K562 (cell line): Measurements from ENCODE around the gene WDR54. TPM values are rescaled to one million over a fixed set of nuclear protein-coding genes. Genes with fewer than 3 reads are reported as not detected.

Experiments used
- ATAC-seq: fragments of 200-7000 bp; cut with Tn5 transposase; 3 replicates; pipeline ENCODE4 v1.9.1; 2020; ENCODE audit warnings: moderate library complexity
- BruUV-seq: library from RNA; stranded (reverse); fragments of 400-500 nt; replicated peaks from 2 replicates; lab custom pipeline; 2021; lab: Mats Ljungman, UMichigan
- CTCF ChIA-PET: fragments of 300-600 bp; formaldehyde crosslinking; extraction: SDS; loops from one replicate; lab custom pipeline; 2021; ENCODE audit warnings: low intra/inter-chr PET ratio; lab: Yijun Ruan, JAX
- POLR2A ChIA-PET: fragments of 300-600, 350-650 bp; sonication (Branson Sonifier 250); formaldehyde crosslinking; extraction: SDS; loops from one replicate; lab custom pipeline; 2021; ENCODE audit warnings: antibody characterized with exemption, inconsistent platforms; lab: Yijun Ruan, JAX
- DNase-seq, 4 experiments: peaks; one replicate each; pipeline versions ENCODE4 v3.0.0 to v3.0.0-alpha.2; 2011 to 2018; ENCODE audit warnings: low spot score in 3 of 4, mixed read lengths in 3 of 4; ENCODE audit errors: extremely low read depth in 1 of 4
- FAIRE-seq: peaks from 2 replicates; lab custom pipeline; 2011; peaks lifted over from hg19 to GRCh38; lab: Jason Lieb, UNC
- H2AFZ ChIP-seq: 2 replicates; pipeline ENCODE4 v1.6.0; 2011; ENCODE audit warnings: low read depth, low read length, control low read depth, inconsistent platforms
- H3K27ac ChIP-seq: fragments of 200-600 bp; 3 replicates; pipeline ENCODE4 v1.8.0; 2011; ENCODE audit warnings: low read depth, mild to moderate bottlenecking, control low read depth, inconsistent platforms, low read length, moderate library complexity, mixed read lengths; ENCODE audit errors: extremely low read depth
- H3K27me3 ChIP-seq, 2 experiments: fragments of 300-600 bp in 1 of 2; 2 replicates in 1 of 2; 3 replicates in 1 of 2; pipeline versions ENCODE4 v1.6.0 to v1.8.0; 2011; ENCODE audit warnings: inconsistent platforms in 2 of 2, low read length in 2 of 2, mild to moderate bottlenecking in 1 of 2, mixed read lengths in 1 of 2, moderate library complexity in 1 of 2; ENCODE audit not compliant: control insufficient read depth in 2 of 2, insufficient read depth in 2 of 2
- H3K36me3 ChIP-seq: fragments of 300-600 bp; 3 replicates; pipeline ENCODE4 v1.8.0; 2011; ENCODE audit warnings: mild to moderate bottlenecking, low read length, inconsistent platforms; ENCODE audit not compliant: control insufficient read depth, insufficient read depth
- H3K4me1 ChIP-seq, 2 experiments: fragments of 200-600 bp in 1 of 2; replicated peaks in 1 of 2; 2 replicates in 1 of 2; 3 replicates in 1 of 2; pipeline versions ENCODE4 v1.5.1 to v1.8.0; 2011; ENCODE audit warnings: inconsistent platforms in 2 of 2, low read length in 2 of 2, mild to moderate bottlenecking in 1 of 2, mixed read lengths in 1 of 2, moderate library complexity in 1 of 2; ENCODE audit not compliant: control insufficient read depth in 2 of 2, insufficient read depth in 2 of 2
- H3K4me2 ChIP-seq: 2 replicates; pipeline ENCODE4 v1.6.1; 2011; ENCODE audit warnings: low read length, control low read depth, inconsistent platforms, mixed read lengths; ENCODE audit not compliant: insufficient read depth
- H3K4me3 ChIP-seq: fragments of 200-600 bp; sonication (generic), shearing (Covaris generic); 2 replicates; pipeline ENCODE4 v1.5.1; 2016; ENCODE audit warnings: control low read depth, inconsistent platforms
- H3K79me2 ChIP-seq: fragments of 200-600 bp; 3 replicates; pipeline ENCODE4 v1.8.0; 2011; ENCODE audit warnings: low read length, inconsistent platforms; ENCODE audit not compliant: control insufficient read depth, insufficient read depth
- H3K9ac ChIP-seq, 2 experiments: 2 replicates each; pipeline versions ENCODE4 v1.6.0 to v1.6.1; 2011; ENCODE audit warnings: low read depth in 2 of 2, low read length in 2 of 2, control low read depth in 1 of 2, inconsistent platforms in 1 of 2, mild to moderate bottlenecking in 1 of 2, mixed read lengths in 1 of 2; ENCODE audit not compliant: insufficient read depth in 1 of 2
- H3K9me1 ChIP-seq: one replicate; pipeline ENCODE4 v1.6.0; 2011; ENCODE audit warnings: inconsistent platforms, mild to moderate bottlenecking, low read length, moderate library complexity; ENCODE audit not compliant: control insufficient read depth, insufficient read depth
- H3K9me3 ChIP-seq: replicated peaks from 2 replicates; pipeline ENCODE4 v1.5.1; 2011; ENCODE audit warnings: low read depth, low read length, inconsistent platforms; ENCODE audit not compliant: control insufficient read depth, insufficient read depth
- H4K20me1 ChIP-seq: replicated peaks from 2 replicates; pipeline ENCODE4 v1.6.1; 2011; ENCODE audit warnings: low read length, inconsistent platforms, mixed read lengths; ENCODE audit not compliant: control insufficient read depth, insufficient read depth
- ATF6 ChIP-seq: sonication (generic); formaldehyde crosslinking; IDR thresholded peaks from 2 replicates; pipeline ENCODE4 v1.4.0; 2020; ENCODE audit warnings: mild to moderate bottlenecking, missing genetic modification reagents
- CBFB ChIP-seq: sonication (generic); formaldehyde crosslinking; IDR thresholded peaks from 2 replicates; pipeline ENCODE4 v1.4.0; 2020; ENCODE audit warnings: mild to moderate bottlenecking, missing genetic modification reagents
- E2F4 ChIP-seq: sonication (generic); formaldehyde crosslinking; IDR thresholded peaks from 2 replicates; pipeline ENCODE4 v1.8.0; 2022; ENCODE audit warnings: mild to moderate bottlenecking, low read depth, missing genetic modification reagents
- KLF16 ChIP-seq: IDR thresholded peaks from 2 replicates; pipeline ENCODE4 v1.6.1; 2016; ENCODE audit warnings: antibody characterized with exemption
- NELFE ChIP-seq: IDR thresholded peaks from 2 replicates; pipeline ENCODE4 v1.6.1; 2011; ENCODE audit warnings: mild to moderate bottlenecking; ENCODE audit not compliant: insufficient read depth, insufficient read length
- RBM34 ChIP-seq: fragments of 200-400 bp; formaldehyde crosslinking; IDR thresholded peaks from 2 replicates; pipeline ENCODE4 v1.6.1; 2018; ENCODE audit warnings: low read length, borderline replicate concordance; ENCODE audit not compliant: insufficient read depth
- SMAD4 ChIP-seq: fragments of 250-450 bp; sonication (Bioruptor Pico); conservative IDR thresholded peaks from 2 replicates; pipeline ENCODE4 v1.8.0; 2021; ENCODE audit warnings: inconsistent platforms, mild to moderate bottlenecking, moderate library complexity
- ZBTB33 ChIP-seq: sonication (generic); formaldehyde crosslinking; IDR thresholded peaks from 2 replicates; pipeline ENCODE4 v1.8.1; 2023; ENCODE audit warnings: mild to moderate bottlenecking, missing genetic modification reagents
- ZNF224 ChIP-seq: sonication (generic); formaldehyde crosslinking; IDR thresholded peaks from 2 replicates; pipeline ENCODE4 v1.8.0; 2022; ENCODE audit warnings: mild to moderate bottlenecking, missing genetic modification reagents
- ZNF444 ChIP-seq: fragments of 250-450 bp; sonication (Bioruptor Pico); IDR thresholded peaks from 2 replicates; pipeline ENCODE4 v1.4.0; 2020; ENCODE audit warnings: mild to moderate bottlenecking, moderate library complexity
- ZNF584 ChIP-seq: fragments of 200-800 bp; sonication (Bioruptor generic); IDR thresholded peaks from 2 replicates; pipeline ENCODE4 v1.6.1; 2016; ENCODE audit warnings: low read depth, mild to moderate bottlenecking, missing genetic modification characterization, missing compliant biosample characterization
- ZNF699 ChIP-seq: fragments of 250-450 bp; sonication (Bioruptor Pico); IDR thresholded peaks from 2 replicates; pipeline ENCODE4 v1.8.0; 2021; ENCODE audit warnings: mild to moderate bottlenecking, moderate library complexity; ENCODE audit not compliant: insufficient replicate concordance
- WGBS: fragments of 100-300 bp; shearing (Covaris generic); methylation state at CpG from one replicate; pipeline ENCODE4 v1.1.6; 2016; ENCODE audit warnings: low coverage, mixed read lengths; ENCODE audit not compliant: insufficient coverage; ENCODE audit errors: missing lambda C conversion rate; 5-methylcytosine and 5-hydroxymethylcytosine counted together
- in situ Hi-C: fragments of 300-500 bp; cut with MboI; formaldehyde crosslinking; loops from 4 replicates; pipeline ENCODE4 v1.15.0; 2018; ENCODE audit warnings: inconsistent platforms, mixed read lengths
- intact Hi-C: fragments of 100-400 bp; cut with micrococcal nuclease; formaldehyde crosslinking; loops from 2 replicates; pipeline ENCODE4 v1.14.2; 2022
- polyA plus RNA-seq, 8 experiments: library from polyadenylated mRNA; depleted of rRNA in 4 of 8; stranded (reverse) in 5 of 8; unstranded in 3 of 8; fragments of >200 nt; fragmentation: Nextera tagmentation in 2 of 8; fragmentation: Illumina TruSeq in 1 of 8; extraction: Ambion mirVana in 2 of 8; extraction: Trizol in 1 of 8; gene quantifications; 2 replicates each; pipeline versions ENCODE4 v1.2.1 to v1.2.3, GENCODE V29; 2011 to 2014; ENCODE audit warnings: inconsistent platforms in 1 of 8, missing spikeins in 1 of 8
- total RNA-seq, 7 experiments: library from RNA; depleted of rRNA in 6 of 7; stranded (reverse); fragments of >200 nt in 6 of 7; fragmentation: Illumina TruSeq in 2 of 7; extraction: Trizol in 2 of 7; gene quantifications; 2 replicates each; pipeline versions ENCODE4 v1.2.1 to v1.2.3, GENCODE V29; 2011 to 2021; ENCODE audit warnings: low replicate concordance in 1 of 7

Gene WDR54
- total and polyA plus RNA-seq, 9 of the 15 experiments (the other 6 are each of a cell fraction or from before 2014, with no cell fraction given): 5.2 to 15.2 (median 7.4) TPM

DNA sequence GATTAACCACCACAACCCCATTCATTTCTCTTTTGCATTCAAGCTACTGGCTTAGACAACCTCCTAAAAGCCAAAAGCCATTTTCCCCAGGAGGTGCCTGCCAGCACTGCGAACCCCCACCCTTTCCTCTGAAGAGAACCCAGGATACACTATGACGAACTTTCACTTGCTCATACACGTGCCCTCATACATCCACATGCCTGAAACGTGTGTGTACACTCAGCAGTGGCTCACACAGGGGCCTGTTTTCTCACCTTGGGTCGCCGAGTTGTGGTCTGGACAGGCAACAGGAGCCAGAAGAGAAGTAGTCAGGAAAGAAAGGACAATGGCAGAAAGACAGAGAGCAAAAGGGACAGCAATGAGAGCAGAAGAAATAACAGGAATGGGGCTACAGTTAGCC is 48.9 kb upstream of the WDR54 start (continued):
- TF ChIP-seq ZBTB33 (CRISPR knock-in tag) (no peak), RBM34 (no peak), ATF6 (CRISPR knock-in tag) (no peak)

GRCh38 chr2:74373221-74373676 is 48.3 kb upstream of the WDR54 start:
- H3K4me1 ChIP-seq: peaks cover 4 to 15% of the 10 kb centered on the region in 2 experiments; a peak in 3 of 5 replicates
- intact Hi-C loops: no loop called here
- H3K27ac ChIP-seq: no peak overlapping the region
- no peaks in the 10 kb centered on the region for H3K9me3 ChIP-seq
- BruUV-seq: no TSS peak
- no peaks in the 10 kb centered on the region for H3K79me2 ChIP-seq
- no peaks in the 10 kb centered on the region for H3K27me3 ChIP-seq
- WGBS: 52% methylated on average over 5 of the region's 5 CpGs
- peaks cover 40% of the 10 kb centered on the region; the same call in 2 of the 3 replicates for H3K36me3 ChIP-seq
- peak overlapping the region in 1 of 2 experiments; percentile 54; a peak in 1 of 4 replicates for H3K9ac ChIP-seq
- CTCF ChIA-PET: no interaction called here
- no peak overlapping the region; the same call in 1 of the 2 replicates for H3K4me2 ChIP-seq
- H3K4me3 ChIP-seq: no peak overlapping the region
- TF ChIP-seq ZNF584 (CRISPR knock-in tag) (no peak), ZNF444 (no peak), KLF16 (no peak), CBFB (CRISPR knock-in tag) (no peak), ZNF224 (CRISPR knock-in tag) (no peak), E2F4 (CRISPR knock-in tag) (no peak), ZNF699 (CRISPR knock-in tag) (no peak), SMAD4 (no peak), NELFE (no peak)
- no peaks in the 10 kb centered on the region for H3K9me1 ChIP-seq
- no peak overlapping the region for H2AFZ ChIP-seq
- FAIRE-seq: no peak
- ATAC-seq: no peak
- peak in 2 of 4 experiments; percentile 38 to 41 for DNase-seq
- in situ Hi-C loops: no loop called here
- POLR2A ChIA-PET: no interaction called here
- H4K20me1 ChIP-seq: no peaks in the 10 kb centered on the region; the same call in 1 of the 2 replicates
